Cerebellar cortex (tissue), 1 donor: Measurements from ENCODE around the gene ST8SIA4.

Source experiments
- DNase-seq: peaks from one replicate; pipeline ENCODE4 v3.0.0-alpha.2; 2015; ENCODE audit warnings: low spot score

The ST8SIA4 gene

DNA sequence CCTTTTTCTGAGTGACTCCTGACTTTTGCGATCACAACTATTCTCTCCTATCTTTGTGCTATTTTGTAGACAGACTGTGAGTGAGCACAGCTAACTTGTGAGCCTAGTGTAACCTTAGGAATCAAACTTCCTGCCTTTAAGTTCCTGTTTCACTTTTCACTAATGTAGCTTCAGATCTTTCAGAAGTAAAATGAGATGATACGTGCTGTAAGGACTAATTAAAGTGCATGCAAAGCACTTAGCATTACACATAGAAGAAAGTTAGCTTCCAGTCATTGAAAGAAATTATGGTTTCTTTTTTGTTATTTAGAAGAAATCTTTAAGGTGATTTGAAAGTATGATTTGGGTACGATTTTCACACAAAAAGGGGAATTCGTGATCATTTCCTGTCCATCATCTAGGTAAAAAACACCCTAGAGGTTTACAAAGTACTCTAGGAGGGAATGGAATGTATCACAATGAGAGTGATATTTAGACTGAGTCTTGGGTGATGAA is 122.7 kb downstream of the ST8SIA4 start:
- DNase-seq: no peak

GRCh38 chr5:100779669-100780375 is 123.3 kb downstream of the ST8SIA4 start:
- no peak for DNase-seq

DNA sequence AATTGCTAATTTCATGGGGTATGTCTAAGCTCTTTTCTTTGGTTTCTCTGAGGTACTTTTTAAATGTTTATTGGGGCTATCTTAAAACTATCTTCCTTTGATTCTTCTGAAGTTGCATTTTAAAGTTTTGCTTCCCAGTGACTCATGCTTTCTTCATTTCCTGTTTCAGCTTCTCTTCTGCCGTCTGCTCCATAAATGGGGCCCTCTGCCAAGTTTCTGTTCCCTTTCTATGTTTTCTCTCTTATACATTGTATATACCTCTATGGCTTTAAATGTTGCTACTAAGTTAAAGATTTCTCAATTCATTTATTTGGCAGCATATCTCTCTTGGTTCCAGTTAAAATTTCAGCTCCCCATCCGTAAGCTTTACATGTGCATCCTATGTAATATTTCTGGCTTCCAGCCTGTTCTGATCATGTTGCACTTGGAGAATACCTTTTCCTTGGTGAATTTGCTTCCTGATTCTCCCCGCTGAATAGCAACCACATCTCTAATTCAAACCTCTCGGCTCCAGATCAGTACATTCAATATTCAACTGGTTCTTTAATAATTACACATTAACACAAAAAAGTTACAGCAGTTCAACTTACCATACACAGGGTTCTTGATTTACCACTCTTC is 125.3 kb downstream of the ST8SIA4 start:
- no peak for DNase-seq

DNA sequence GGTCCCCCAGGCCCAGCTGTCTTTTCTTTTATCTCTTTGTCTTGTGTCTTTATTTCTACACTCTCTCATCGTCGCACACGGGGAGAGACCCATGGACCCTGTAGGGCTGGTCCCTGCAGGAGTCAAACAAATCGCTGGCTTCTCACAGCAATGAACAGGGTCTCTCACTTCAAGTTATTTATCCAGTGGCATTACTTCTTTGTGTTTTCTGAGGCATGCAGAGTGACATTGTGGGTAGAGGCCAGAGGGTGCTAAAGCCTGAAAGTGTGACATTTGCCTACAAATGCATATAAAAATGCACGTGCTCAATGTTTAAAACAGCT is 127.6 kb downstream of the ST8SIA4 start:
- DNase-seq: no peak

- DNase-seq: no peak
These were observed 130.5 kb downstream of the ST8SIA4 start for GRCh38 chr5:100772548-100772947.

- DNase-seq: no peak
These were observed 131.1 kb downstream of the ST8SIA4 start for GRCh38 chr5:100772006-100772405.

GRCh38 chr5:100771181-100771580 is 131.9 kb downstream of the ST8SIA4 start:
- no peak for DNase-seq

- DNase-seq: no peak
These were observed 134.9 kb downstream of the ST8SIA4 start for GRCh38 chr5:100768221-100768620.

GRCh38 chr5:100762995-100763394 is 140.1 kb downstream of the ST8SIA4 start:
- DNase-seq: no peak

DNA sequence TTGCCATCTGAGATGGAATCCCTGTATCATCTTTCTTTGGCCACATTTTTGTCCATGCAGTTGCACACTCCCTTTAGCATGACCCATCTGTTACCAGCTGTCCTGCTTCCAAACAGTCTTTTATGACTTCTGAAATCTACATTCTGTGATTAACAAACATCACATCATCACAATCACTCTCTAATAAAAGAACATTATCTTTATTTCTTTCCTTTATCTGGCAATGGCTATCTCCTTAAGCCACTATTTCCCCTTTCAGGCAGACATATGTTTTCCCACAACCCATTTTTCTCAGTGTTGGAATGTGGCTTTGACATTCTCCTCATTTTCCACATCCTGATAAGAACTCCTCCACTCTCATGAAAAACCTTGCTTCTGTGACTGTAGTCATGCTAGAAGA is 141.0 kb downstream of the ST8SIA4 start:
- DNase-seq: no peak

DNA sequence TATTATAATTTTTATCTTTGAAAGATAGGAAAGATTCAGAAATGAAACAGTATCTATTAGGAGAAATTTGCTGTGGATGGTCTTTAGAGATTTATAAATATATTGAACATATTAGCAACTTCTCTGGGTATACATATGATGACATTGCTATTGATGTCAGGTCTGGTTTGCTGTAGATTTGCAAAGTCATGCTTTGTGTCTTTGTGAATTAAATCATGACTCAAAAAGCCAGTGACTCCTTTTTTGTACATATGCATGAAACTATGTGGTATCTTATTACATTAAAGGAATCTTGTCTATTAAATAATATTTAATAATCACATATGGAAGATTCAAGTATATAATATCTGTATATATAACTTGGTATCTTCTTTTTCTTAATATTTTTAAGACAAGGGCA is 141.9 kb downstream of the ST8SIA4 start:
- DNase-seq: no peak

GRCh38 chr5:100760688-100761087 is 142.4 kb downstream of the ST8SIA4 start:
- no peak for DNase-seq

DNA sequence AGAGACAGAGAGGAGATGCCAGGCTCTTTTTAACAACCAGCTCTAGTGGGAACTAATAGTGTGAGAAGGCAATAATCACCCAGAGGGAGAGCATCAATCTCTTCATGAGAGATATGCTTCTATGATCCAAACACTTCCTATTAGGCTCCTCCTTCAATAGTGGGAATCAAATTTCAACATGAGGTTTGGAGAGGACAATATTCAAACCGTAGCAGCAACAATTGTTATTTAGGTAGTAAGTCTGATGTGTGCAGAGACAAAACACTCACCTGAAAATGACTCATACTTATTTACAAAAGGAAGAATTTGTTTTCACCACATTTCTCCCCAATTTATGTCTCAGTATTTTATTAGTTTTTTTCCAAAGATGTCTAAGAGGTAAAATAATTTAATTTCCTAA is 144.3 kb downstream of the ST8SIA4 start:
- DNase-seq: no peak

DNA sequence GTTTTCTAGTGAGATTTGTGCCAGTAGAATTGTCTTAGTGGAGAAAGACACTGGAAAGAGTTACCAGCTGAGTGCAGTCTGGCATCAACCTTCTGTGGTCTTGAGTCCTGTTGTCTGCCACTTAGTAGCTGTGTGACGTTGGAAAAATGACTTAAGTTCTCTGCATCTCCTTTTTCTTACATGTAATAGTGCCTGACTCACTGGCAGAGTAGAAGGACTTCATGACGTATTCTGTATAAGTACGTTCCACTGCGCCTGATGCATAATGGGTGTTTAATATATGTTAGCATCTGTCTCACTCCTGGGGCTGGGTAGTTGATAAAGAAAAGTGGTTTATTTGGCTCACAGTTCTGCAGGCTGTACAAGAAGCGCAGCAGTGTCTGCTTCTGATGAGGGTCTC is 144.8 kb downstream of the ST8SIA4 start:
- DNase-seq: no peak

DNA sequence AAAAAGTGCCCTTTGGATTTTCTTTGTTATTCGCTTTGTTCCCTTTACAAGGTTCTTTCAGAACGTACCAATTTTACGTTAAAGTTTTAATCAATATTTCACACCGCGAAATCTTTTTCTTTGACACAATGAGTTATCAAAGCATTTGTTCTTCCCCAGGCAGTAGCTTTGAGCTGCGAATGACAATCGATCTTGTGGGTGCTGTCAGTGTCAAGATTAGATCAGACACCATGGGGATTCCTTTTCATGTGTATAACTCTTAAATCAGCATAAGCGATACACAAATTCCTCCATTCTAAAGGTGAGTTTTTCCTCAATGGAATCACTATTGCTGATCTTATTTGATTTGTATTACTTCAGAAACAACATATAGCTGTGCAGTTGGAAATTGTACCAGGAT is 145.5 kb downstream of the ST8SIA4 start:
- DNase-seq: no peak
